K562 (cell line): Measurements from ENCODE around the gene MKNK1. TPM values are rescaled to one million over a fixed set of nuclear protein-coding genes. Genes with fewer than 3 reads are reported as not detected.
A peak's percentile ranks its signal among the peaks of the same experiment; 100 is the strongest.

Experiments
- ARID3B ChIP-seq: fragments of 250-450 bp; sonication (Bioruptor Pico); IDR thresholded peaks from 2 replicates; pipeline ENCODE4 v1.4.0; 2020; ENCODE audit warnings: borderline replicate concordance
- ARNT ChIP-seq, 2 experiments: fragments of 450-650 bp; IDR thresholded peaks; 2 replicates each; pipeline ENCODE4 v1.6.1; 2016; ENCODE audit warnings: mild to moderate bottlenecking in 1 of 2
- BMI1 ChIP-seq: fragments of 150-350 bp; IDR thresholded peaks from 2 replicates; pipeline ENCODE4 v1.6.1; 2014; ENCODE audit warnings: low read length
- BRD9 ChIP-seq: fragments of 450-650 bp; IDR thresholded peaks from 2 replicates; pipeline ENCODE4 v1.6.1; 2018; ENCODE audit warnings: low read depth; ENCODE audit not compliant: partially characterized antibody
- C11orf30 ChIP-seq: fragments of 450-650 bp; IDR thresholded peaks from 2 replicates; pipeline ENCODE4 v1.6.1; 2016; ENCODE audit warnings: low read depth, mild to moderate bottlenecking
- CREBBP ChIP-seq: IDR thresholded peaks from one replicate; pipeline ENCODE4 v1.6.1; 2012; ENCODE audit warnings: low read depth, mild to moderate bottlenecking, control low read depth, inconsistent platforms, low read length
- DNMT1 ChIP-seq: fragments of 450-650 bp; IDR thresholded peaks from 2 replicates; pipeline ENCODE4 v1.6.1; 2016; ENCODE audit warnings: antibody characterized with exemption, mild to moderate bottlenecking
- E2F4 ChIP-seq: sonication (generic); formaldehyde crosslinking; IDR thresholded peaks from 2 replicates; pipeline ENCODE4 v1.8.0; 2022; ENCODE audit warnings: mild to moderate bottlenecking, low read depth, missing genetic modification reagents
- MAFF ChIP-seq: IDR thresholded peaks from 2 replicates; pipeline ENCODE4 v1.6.1; 2012; ENCODE audit warnings: low read length, improper control_type of control experiment
- NCOA1 ChIP-seq: fragments of 450-650 bp; IDR thresholded peaks from 2 replicates; pipeline ENCODE4 v1.6.1; 2016; ENCODE audit warnings: low read depth
- NCOA6 ChIP-seq: fragments of 450-650 bp; IDR thresholded peaks from 2 replicates; pipeline ENCODE4 v1.6.1; 2017; ENCODE audit warnings: mild to moderate bottlenecking
- NELFE ChIP-seq: IDR thresholded peaks from 2 replicates; pipeline ENCODE4 v1.6.1; 2011; ENCODE audit warnings: mild to moderate bottlenecking; ENCODE audit not compliant: insufficient read depth, insufficient read length
- NR1H2 ChIP-seq: sonication (generic); formaldehyde crosslinking; IDR thresholded peaks from 2 replicates; pipeline ENCODE4 v1.4.0; 2020; ENCODE audit warnings: mild to moderate bottlenecking, missing genetic modification reagents
- POLR2G ChIP-seq: fragments of 200-400 bp; formaldehyde crosslinking; IDR thresholded peaks from 2 replicates; pipeline ENCODE4 v1.6.1; 2017; ENCODE audit warnings: low read depth, mild to moderate bottlenecking, antibody characterized with exemption, low read length, moderate library complexity
- SAFB2 ChIP-seq: fragments of 200-400 bp; formaldehyde crosslinking; IDR thresholded peaks from 2 replicates; pipeline ENCODE4 v1.6.1; 2018; ENCODE audit warnings: borderline replicate concordance, low read length, low read depth, moderate library complexity; ENCODE audit not compliant: severe bottlenecking
- SMARCC2 ChIP-seq: fragments of 450-650 bp; IDR thresholded peaks from 2 replicates; pipeline ENCODE4 v1.6.1; 2017; ENCODE audit warnings: antibody characterized with exemption, moderate library complexity, mild to moderate bottlenecking, low read depth
- SRF ChIP-seq, 2 experiments: fragments of 250-450, 450-650 bp in 1 of 2; sonication (Bioruptor Pico) in 1 of 2; sonication (generic) in 1 of 2; formaldehyde crosslinking; IDR thresholded peaks; 2 replicates each; pipeline versions ENCODE4 v1.5.0 to v1.5.1; 2020 to 2022; ENCODE audit warnings: mild to moderate bottlenecking in 1 of 2, missing genetic modification reagents in 1 of 2
- SRSF9 ChIP-seq: fragments of 200-400 bp; formaldehyde crosslinking; IDR thresholded peaks from 2 replicates; pipeline ENCODE4 v1.6.1; 2017; ENCODE audit warnings: low read depth, low read length, borderline replicate concordance
- SUPT5H ChIP-seq: fragments of 450-650 bp; IDR thresholded peaks from 2 replicates; pipeline ENCODE4 v1.6.1; 2016
- TBL1XR1 ChIP-seq, 2 experiments: IDR thresholded peaks; 2 replicates each; pipeline ENCODE4 v1.6.1; 2012; ENCODE audit warnings: improper control_type of control experiment in 2 of 2, low read length in 2 of 2, mild to moderate bottlenecking in 1 of 2
- TCF7L2 ChIP-seq: fragments of 150-350 bp; IDR thresholded peaks from 2 replicates; pipeline ENCODE4 v1.6.1; 2016; ENCODE audit warnings: low read depth, mild to moderate bottlenecking, low read length, moderate library complexity
- XRCC3 ChIP-seq: fragments of 450-650 bp; IDR thresholded peaks from 2 replicates; pipeline ENCODE4 v1.6.1; 2017; ENCODE audit warnings: mild to moderate bottlenecking, moderate library complexity
- ZBTB8A ChIP-seq: fragments of 450-650 bp; IDR thresholded peaks from 2 replicates; pipeline ENCODE4 v1.6.1; 2018; ENCODE audit warnings: mild to moderate bottlenecking, moderate library complexity; ENCODE audit not compliant: partially characterized antibody
- ZNF76 ChIP-seq: fragments of 250-450 bp; sonication (Bioruptor Pico); IDR thresholded peaks from 2 replicates; pipeline ENCODE4 v1.4.0; 2020; ENCODE audit warnings: mild to moderate bottlenecking, moderate library complexity, borderline replicate concordance
- polyA plus RNA-seq, 8 experiments: library from polyadenylated mRNA; depleted of rRNA in 4 of 8; stranded (reverse) in 5 of 8; unstranded in 3 of 8; fragments of >200 nt; fragmentation: Nextera tagmentation in 2 of 8; fragmentation: Illumina TruSeq in 1 of 8; extraction: Ambion mirVana in 2 of 8; extraction: Trizol in 1 of 8; gene quantifications; 2 replicates each; pipeline versions ENCODE4 v1.2.1 to v1.2.3, GENCODE V29; 2011 to 2014; ENCODE audit warnings: inconsistent platforms in 1 of 8, missing spikeins in 1 of 8
- total RNA-seq, 7 experiments: library from RNA; depleted of rRNA in 6 of 7; stranded (reverse); fragments of >200 nt in 6 of 7; fragmentation: Illumina TruSeq in 2 of 7; extraction: Trizol in 2 of 7; gene quantifications; 2 replicates each; pipeline versions ENCODE4 v1.2.1 to v1.2.3, GENCODE V29; 2011 to 2021; ENCODE audit warnings: low replicate concordance in 1 of 7
- TF ChIP-seq, protein P1 (sequence below), 2 experiments: fragments of 450-650 bp in 1 of 2; sonication (generic) in 1 of 2; formaldehyde crosslinking; conservative IDR thresholded peaks; 2 replicates each; pipeline versions ENCODE4 v1.4.0 to v1.8.1; 2020 to 2022; ENCODE audit warnings: mild to moderate bottlenecking in 1 of 2, missing genetic modification reagents in 1 of 2
- TF ChIP-seq, protein P2 (sequence below): fragments of 450-650 bp; IDR thresholded peaks from 2 replicates; pipeline ENCODE4 v1.6.1; 2016; ENCODE audit warnings: antibody characterized with exemption

Gene MKNK1
- total and polyA plus RNA-seq, 9 of the 15 experiments (the other 6 are each of a cell fraction or from before 2014, with no cell fraction given), result 27.7 to 51.3 (median 43.7) TPM

GRCh38 chr1:46522184-46522968 lies 81.7 kb downstream of the MKNK1 start (continued):
- TF ChIP-seq ARID3B (CRISPR knock-in tag) (no peak), SUPT5H (no peak), POLR2G (peak; percentile 63), NELFE (no peak), NCOA6 (no peak), NR1H2 (no peak), SAFB2 (no peak), NCOA1 (peak; percentile 90), MAFF (peak; percentile 53; the same call in 1 of the 2 replicates), E2F4 (CRISPR knock-in tag) (no peak), ARNT (IDR thresholded peaks at IDR 0.05) (peak; percentile 88 to 89; a peak in 2 of 4 replicates), SMARCC2 (peak; percentile 92), ZBTB8A (no peak), C11orf30 (peak; percentile 74; the same call in 1 of the 2 replicates), TCF7L2 (no peak), SRSF9 (no peak), ZNF76 (CRISPR knock-in tag) (no peak), XRCC3 (no peak), SRF (CRISPR knock-in tag; IDR thresholded peaks at IDR 0.05) (peak in 1 of 2 experiments; percentile 12; a peak in 1 of 4 replicates), BRD9 (peak; percentile 53), CREBBP (no peak), TBL1XR1 (IDR thresholded peaks at IDR 0.05; ENCODE audit: low read length in 2 of 2) (peak; percentile 94 to 97), BMI1 (no peak), DNMT1 (no peak)
- TF ChIP-seq, protein P1, sequence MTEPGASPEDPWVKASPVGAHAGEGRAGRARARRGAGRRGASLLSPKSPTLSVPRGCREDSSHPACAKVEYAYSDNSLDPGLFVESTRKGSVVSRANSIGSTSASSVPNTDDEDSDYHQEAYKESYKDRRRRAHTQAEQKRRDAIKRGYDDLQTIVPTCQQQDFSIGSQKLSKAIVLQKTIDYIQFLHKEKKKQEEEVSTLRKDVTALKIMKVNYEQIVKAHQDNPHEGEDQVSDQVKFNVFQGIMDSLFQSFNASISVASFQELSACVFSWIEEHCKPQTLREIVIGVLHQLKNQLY (CRISPR knock-in tag; conservative IDR thresholded peaks at IDR 0.05), result no peak
- TF ChIP-seq, protein P2, sequence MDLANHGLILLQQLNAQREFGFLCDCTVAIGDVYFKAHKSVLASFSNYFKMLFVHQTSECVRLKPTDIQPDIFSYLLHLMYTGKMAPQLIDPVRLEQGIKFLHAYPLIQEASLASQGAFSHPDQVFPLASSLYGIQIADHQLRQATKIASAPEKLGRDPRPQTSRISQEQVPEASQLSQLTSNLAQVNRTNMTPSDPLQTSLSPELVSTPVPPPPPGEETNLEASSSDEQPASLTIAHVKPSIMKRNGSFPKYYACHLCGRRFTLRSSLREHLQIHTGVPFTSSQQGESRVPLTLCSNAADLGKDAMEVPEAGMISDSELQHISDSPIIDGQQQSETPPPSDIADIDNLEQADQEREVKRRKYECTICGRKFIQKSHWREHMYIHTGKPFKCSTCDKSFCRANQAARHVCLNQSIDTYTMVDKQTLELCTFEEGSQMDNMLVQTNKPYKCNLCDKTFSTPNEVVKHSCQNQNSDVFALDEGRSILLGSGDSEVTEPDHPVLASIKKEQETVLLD, result peak; percentile 88
